GOT3 (cell line): ENCODE results near the gene MYOM3.

ENCODE experiments used
- DNase-seq: peaks from one replicate; lab custom pipeline; 2025; ENCODE audit warnings: mixed read lengths; lab: John Stamatoyannopoulos, UW

The MYOM3 gene

GRCh38 chr1:24096009-24096738 is 15.8 kb downstream of the MYOM3 start:
- no peak for DNase-seq

GRCh38 chr1:24095140-24095859 is 16.6 kb downstream of the MYOM3 start:
- no peak for DNase-seq

- DNase-seq: no peak
Measured at GRCh38 chr1:24094554-24094953, 17.4 kb downstream of the MYOM3 start.

- no peak for DNase-seq
Measured at GRCh38 chr1:24093732-24094131, 18.2 kb downstream of the MYOM3 start.

GRCh38 chr1:24092979-24093378 is 19.0 kb downstream of the MYOM3 start:
- no peak for DNase-seq

- no peak for DNase-seq
Measured at GRCh38 chr1:24091971-24092482, 19.9 kb downstream of the MYOM3 start.

GRCh38 chr1:24090736-24091135 is 21.2 kb downstream of the MYOM3 start:
- no peak for DNase-seq

GRCh38 chr1:24089743-24090555 is 22.0 kb downstream of the MYOM3 start:
- no peak for DNase-seq

GRCh38 chr1:24089027-24089742 is 22.8 kb downstream of the MYOM3 start:
- no peak for DNase-seq

- DNase-seq: no peak
Measured at GRCh38 chr1:24086466-24086865, 25.5 kb downstream of the MYOM3 start.

GRCh38 chr1:24085546-24085945 is 26.4 kb downstream of the MYOM3 start:
- DNase-seq: no peak

- no peak for DNase-seq
Measured at GRCh38 chr1:24085007-24085406, 26.9 kb downstream of the MYOM3 start.

GRCh38 chr1:24084050-24084449 is 27.9 kb downstream of the MYOM3 start:
- DNase-seq: no peak

GRCh38 chr1:24082372-24082771 is 29.6 kb downstream of the MYOM3 start:
- DNase-seq: no peak

- DNase-seq: no peak
Measured at GRCh38 chr1:24081190-24081589, 30.7 kb downstream of the MYOM3 start.

GRCh38 chr1:24080131-24080530 is 31.8 kb downstream of the MYOM3 start:
- DNase-seq: no peak

- DNase-seq: no peak
Measured at GRCh38 chr1:24077278-24077978, 34.5 kb downstream of the MYOM3 start.

- no peak for DNase-seq
Measured at GRCh38 chr1:24075946-24076345, 36.0 kb downstream of the MYOM3 start.

GRCh38 chr1:24075590-24075854 is 36.4 kb downstream of the MYOM3 start:
- no peak for DNase-seq

GRCh38 chr1:24074817-24075589 is 36.9 kb downstream of the MYOM3 start:
- DNase-seq: no peak

GRCh38 chr1:24074196-24074595 is 37.7 kb downstream of the MYOM3 start:
- no peak for DNase-seq
